Activated CD8-positive, alpha-beta memory T cell treated with anti-CD3 and anti-CD28 coated beads, Interleukin-2, amount 10 ng/mL, durations not matched to agents 7 days and 5 days (primary cell): ENCODE results near the gene TNS1. TPM values are rescaled to one million over a fixed set of nuclear protein-coding genes. Genes with fewer than 3 reads are reported as not detected.

Experiments
- ATAC-seq: fragments of 150-1000 bp; cut with Tn5 transposase; one replicate; pipeline ENCODE4 v1.10.0; 2021; ENCODE audit warnings: moderate library complexity
- CTCF ChIA-PET: fragments of 350-600 bp; sonication (Branson Sonifier 250); formaldehyde crosslinking; loops from one replicate; lab custom pipeline; 2021; ENCODE audit warnings: antibody characterized with exemption; lab: Charles Lee
- DNase-seq: peaks from one replicate; pipeline ENCODE4 v3.0.0-alpha.2; 2020
- H3K27ac Mint-ChIP-seq: one replicate; pipeline ENCODE4 v1.8.0; 2021; ENCODE audit warnings: mild to moderate bottlenecking, mixed read lengths
- H3K27me3 Mint-ChIP-seq: one replicate; pipeline ENCODE4 v1.8.0; 2021; ENCODE audit warnings: mixed read lengths
- H3K36me3 Mint-ChIP-seq: one replicate; pipeline ENCODE4 v1.8.0; 2021; ENCODE audit warnings: mild to moderate bottlenecking, mixed read lengths
- H3K4me1 Mint-ChIP-seq: one replicate; pipeline ENCODE4 v1.8.0; 2021; ENCODE audit warnings: mixed read lengths
- H3K4me3 Mint-ChIP-seq: one replicate; pipeline ENCODE4 v1.8.0; 2021; ENCODE audit warnings: mild to moderate bottlenecking, moderate library complexity, mixed read lengths
- H3K9me3 Mint-ChIP-seq: one replicate; pipeline ENCODE4 v1.8.0; 2022; ENCODE audit warnings: low read depth, mixed read lengths
- total RNA-seq, 2 experiments: library from RNA; stranded (reverse); gene quantifications; one replicate each; pipeline ENCODE4 v1.2.3, GENCODE V29; 2021

The TNS1 gene
- total RNA-seq, 2 experiments from 2014 or later: 1.4 to 4.4 TPM

- CTCF ChIA-PET: interaction anchor here (0.9 to 8.6 kb wide), 27 partner anchors 10 to 182 kb away, joined by 3 to 85 read pairs (median 4); partner anchors contain the start of gene RUFY4
- Mint-ChIP-seq H3K27ac (no peak overlapping the region), H3K4me3 (no peak overlapping the region), H3K9me3 (no peaks in the 10 kb centered on the region), H3K27me3 (no peaks in the 10 kb centered on the region), H3K4me1 (peaks cover 2% of the 10 kb centered on the region), H3K36me3 (no peaks in the 10 kb centered on the region)
- DNase-seq (peak; percentile 76), ATAC-seq (peak; percentile 79)
Measured at GRCh38 chr2:217886720-217887309, 116.0 kb downstream of the TNS1 start.

GRCh38 chr2:217886091-217886490 is 116.7 kb downstream of the TNS1 start:
- CTCF ChIA-PET: interaction anchor here (1.0 to 8.6 kb wide), 21 partner anchors 11 to 183 kb away, joined by 3 to 85 read pairs (median 4); partner anchors contain the start of gene RUFY4
- Mint-ChIP-seq H3K27me3 (no peaks in the 10 kb centered on the region), H3K9me3 (no peaks in the 10 kb centered on the region), H3K36me3 (no peaks in the 10 kb centered on the region), H3K4me1 (peaks cover 2% of the 10 kb centered on the region), H3K4me3 (no peak overlapping the region), H3K27ac (no peak overlapping the region)
- ATAC-seq (no peak), DNase-seq (no peak)

GRCh38 chr2:217884985-217885384 is 117.8 kb downstream of the TNS1 start:
- no peak overlapping the region for H3K27ac Mint-ChIP-seq
- no peaks in the 10 kb centered on the region for H3K36me3 Mint-ChIP-seq
- CTCF ChIA-PET: interaction anchor here (1.0 to 8.6 kb wide), 5 partner anchors 13 to 102 kb away, joined by 3 to 85 read pairs (median 4); no protein-coding TSS in a partner anchor
- DNase-seq: no peak
- H3K9me3 Mint-ChIP-seq: no peaks in the 10 kb centered on the region
- H3K27me3 Mint-ChIP-seq: no peaks in the 10 kb centered on the region
- peaks cover 2% of the 10 kb centered on the region for H3K4me1 Mint-ChIP-seq
- H3K4me3 Mint-ChIP-seq: no peak overlapping the region
- no peak for ATAC-seq

- no peaks in the 10 kb centered on the region for H3K9me3 Mint-ChIP-seq
- ATAC-seq: no peak
- DNase-seq: no peak
- H3K36me3 Mint-ChIP-seq: no peaks in the 10 kb centered on the region
- H3K27ac Mint-ChIP-seq: no peak overlapping the region
- no peak overlapping the region for H3K4me3 Mint-ChIP-seq
- CTCF ChIA-PET: interaction anchor here (1.4 kb wide), 1 partner anchor 91 kb away, joined by 5 read pairs; no protein-coding TSS in a partner anchor
- H3K27me3 Mint-ChIP-seq: peaks cover 3% of the 10 kb centered on the region
- H3K4me1 Mint-ChIP-seq: no peaks in the 10 kb centered on the region
Measured at GRCh38 chr2:217880891-217881290, 121.9 kb downstream of the TNS1 start.

GRCh38 chr2:217880287-217880889 is 122.4 kb downstream of the TNS1 start:
- DNase-seq (no peak), ATAC-seq (no peak)
- no peak overlapping the region for H3K4me3 Mint-ChIP-seq
- H3K27ac Mint-ChIP-seq: no peak overlapping the region
- no peaks in the 10 kb centered on the region for H3K9me3 Mint-ChIP-seq
- CTCF ChIA-PET: interaction anchor here (1.0 to 1.4 kb wide), 2 partner anchors 91 to 95 kb away, joined by 4 to 5 read pairs; no protein-coding TSS in a partner anchor
- peaks cover 3% of the 10 kb centered on the region for H3K27me3 Mint-ChIP-seq
- no peaks in the 10 kb centered on the region for H3K36me3 Mint-ChIP-seq
- no peaks in the 10 kb centered on the region for H3K4me1 Mint-ChIP-seq

GRCh38 chr2:217878915-217879590 is 123.7 kb downstream of the TNS1 start:
- CTCF ChIA-PET: no interaction called here
- DNase-seq (no peak), ATAC-seq (no peak)
- Mint-ChIP-seq H3K4me1 (no peaks in the 10 kb centered on the region), H3K27ac (no peak overlapping the region), H3K27me3 (peaks cover 3% of the 10 kb centered on the region), H3K4me3 (no peak overlapping the region), H3K9me3 (no peaks in the 10 kb centered on the region), H3K36me3 (no peaks in the 10 kb centered on the region)

- Mint-ChIP-seq H3K9me3 (no peaks in the 10 kb centered on the region), H3K27me3 (peaks cover 3% of the 10 kb centered on the region), H3K4me1 (no peaks in the 10 kb centered on the region), H3K27ac (no peak overlapping the region), H3K4me3 (no peak overlapping the region), H3K36me3 (no peaks in the 10 kb centered on the region)
- CTCF ChIA-PET: interaction anchor here (1.6 kb wide), 1 partner anchor 92 kb away, joined by 4 read pairs; no protein-coding TSS in a partner anchor
- no peak for ATAC-seq
- no peak for DNase-seq
Measured at GRCh38 chr2:217877866-217878265, 124.9 kb downstream of the TNS1 start.

- DNase-seq: no peak
- no peaks in the 10 kb centered on the region for H3K36me3 Mint-ChIP-seq
- no peaks in the 10 kb centered on the region for H3K4me1 Mint-ChIP-seq
- ATAC-seq: no peak
- no peak overlapping the region for H3K4me3 Mint-ChIP-seq
- H3K9me3 Mint-ChIP-seq: no peaks in the 10 kb centered on the region
- no peak overlapping the region for H3K27ac Mint-ChIP-seq
- peaks cover 3% of the 10 kb centered on the region for H3K27me3 Mint-ChIP-seq
- CTCF ChIA-PET: interaction anchor here (1.6 kb wide), 1 partner anchor 90 kb away, joined by 4 read pairs; no protein-coding TSS in a partner anchor
Measured at GRCh38 chr2:217876253-217876570, 126.6 kb downstream of the TNS1 start.

- peaks cover 3% of the 10 kb centered on the region for H3K27me3 Mint-ChIP-seq
- no peak for ATAC-seq
- H3K9me3 Mint-ChIP-seq: no peaks in the 10 kb centered on the region
- no peak overlapping the region for H3K27ac Mint-ChIP-seq
- no peak overlapping the region for H3K4me3 Mint-ChIP-seq
- no peaks in the 10 kb centered on the region for H3K36me3 Mint-ChIP-seq
- H3K4me1 Mint-ChIP-seq: no peaks in the 10 kb centered on the region
- CTCF ChIA-PET: interaction anchor here (1.4 kb wide), 1 partner anchor 11 kb away, joined by 7 read pairs; no protein-coding TSS in a partner anchor
- no peak for DNase-seq
Measured at GRCh38 chr2:217875556-217876252, 127.1 kb downstream of the TNS1 start.

- no peaks in the 10 kb centered on the region for H3K4me1 Mint-ChIP-seq
- no peaks in the 10 kb centered on the region for H3K9me3 Mint-ChIP-seq
- no peak overlapping the region for H3K4me3 Mint-ChIP-seq
- DNase-seq: no peak
- H3K36me3 Mint-ChIP-seq: no peaks in the 10 kb centered on the region
- H3K27ac Mint-ChIP-seq: no peak overlapping the region
- peaks cover 3% of the 10 kb centered on the region for H3K27me3 Mint-ChIP-seq
- CTCF ChIA-PET: interaction anchor here (1.4 kb wide), 1 partner anchor 12 kb away, joined by 7 read pairs; no protein-coding TSS in a partner anchor
- no peak for ATAC-seq
Measured at GRCh38 chr2:217875138-217875537, 127.7 kb downstream of the TNS1 start.

GRCh38 chr2:217873371-217873770 is 129.4 kb downstream of the TNS1 start:
- Mint-ChIP-seq H3K4me1 (no peaks in the 10 kb centered on the region), H3K27me3 (peaks cover 5% of the 10 kb centered on the region), H3K27ac (no peak overlapping the region), H3K36me3 (no peaks in the 10 kb centered on the region), H3K4me3 (no peak overlapping the region), H3K9me3 (no peaks in the 10 kb centered on the region)
- CTCF ChIA-PET: no interaction called here
- DNase-seq: no peak
- ATAC-seq: no peak

- Mint-ChIP-seq H3K36me3 (no peaks in the 10 kb centered on the region), H3K4me3 (no peak overlapping the region), H3K27me3 (peaks cover 5% of the 10 kb centered on the region), H3K27ac (no peak overlapping the region), H3K9me3 (no peaks in the 10 kb centered on the region), H3K4me1 (no peaks in the 10 kb centered on the region)
- CTCF ChIA-PET: no interaction called here
- DNase-seq (no peak), ATAC-seq (no peak)
Measured at GRCh38 chr2:217872319-217872718, 130.5 kb downstream of the TNS1 start.

- no peak for DNase-seq
- Mint-ChIP-seq H3K4me1 (no peaks in the 10 kb centered on the region), H3K27me3 (peaks cover 2% of the 10 kb centered on the region), H3K4me3 (no peak overlapping the region), H3K27ac (no peak overlapping the region), H3K36me3 (no peaks in the 10 kb centered on the region), H3K9me3 (no peaks in the 10 kb centered on the region)
- ATAC-seq: no peak
- CTCF ChIA-PET: interaction anchor here (1.8 kb wide), 1 partner anchor 17 kb away, joined by 9 read pairs; no protein-coding TSS in a partner anchor
Measured at GRCh38 chr2:217870528-217871011, 132.2 kb downstream of the TNS1 start.
